ENCODE measurements around the gene TPX2.

DNA sequence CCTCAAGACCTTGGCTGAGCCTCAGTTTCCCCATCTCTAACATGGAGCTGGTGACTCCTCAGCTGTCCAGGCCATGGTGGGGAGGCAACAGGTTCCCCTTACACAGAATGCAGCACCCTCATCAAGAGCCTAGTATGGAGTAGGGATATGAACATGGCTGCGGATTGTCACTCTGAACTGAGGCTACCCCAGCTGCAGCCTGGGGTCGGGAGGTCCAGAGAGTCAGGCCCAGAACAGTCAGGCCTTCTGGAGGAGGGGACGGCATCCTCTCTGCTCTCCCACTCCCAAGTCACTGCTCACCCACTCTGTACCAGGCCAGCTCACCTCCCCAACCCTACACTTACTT, 107.7 kb downstream of the TPX2 start:
- TF ChIP-seq, protein P1, sequence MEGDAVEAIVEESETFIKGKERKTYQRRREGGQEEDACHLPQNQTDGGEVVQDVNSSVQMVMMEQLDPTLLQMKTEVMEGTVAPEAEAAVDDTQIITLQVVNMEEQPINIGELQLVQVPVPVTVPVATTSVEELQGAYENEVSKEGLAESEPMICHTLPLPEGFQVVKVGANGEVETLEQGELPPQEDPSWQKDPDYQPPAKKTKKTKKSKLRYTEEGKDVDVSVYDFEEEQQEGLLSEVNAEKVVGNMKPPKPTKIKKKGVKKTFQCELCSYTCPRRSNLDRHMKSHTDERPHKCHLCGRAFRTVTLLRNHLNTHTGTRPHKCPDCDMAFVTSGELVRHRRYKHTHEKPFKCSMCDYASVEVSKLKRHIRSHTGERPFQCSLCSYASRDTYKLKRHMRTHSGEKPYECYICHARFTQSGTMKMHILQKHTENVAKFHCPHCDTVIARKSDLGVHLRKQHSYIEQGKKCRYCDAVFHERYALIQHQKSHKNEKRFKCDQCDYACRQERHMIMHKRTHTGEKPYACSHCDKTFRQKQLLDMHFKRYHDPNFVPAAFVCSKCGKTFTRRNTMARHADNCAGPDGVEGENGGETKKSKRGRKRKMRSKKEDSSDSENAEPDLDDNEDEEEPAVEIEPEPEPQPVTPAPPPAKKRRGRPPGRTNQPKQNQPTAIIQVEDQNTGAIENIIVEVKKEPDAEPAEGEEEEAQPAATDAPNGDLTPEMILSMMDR (IDR thresholded peaks at IDR 0.05), result no peak
- TF ChIP-seq POLR2A (IDR thresholded peaks at IDR 0.05), result no peak
